Central memory CD4-positive, alpha-beta T cell (primary cell): Measurements from ENCODE around the gene PAK5.
"Not testable (repeated sequence)": the region's sequence is repeated elsewhere in the genome, so short reads cannot be mapped to it uniquely, and the experiment has no call there.

ENCODE experiments used
- DNase-seq: peaks from one replicate; pipeline ENCODE4 v3.0.0; 2022

Gene PAK5

GRCh38 chr20:9677100-9677623, 161.7 kb downstream of the PAK5 start:
- no peak for DNase-seq

- no peak for DNase-seq
Observed at GRCh38 chr20:9672981-9673380, 165.9 kb downstream of the PAK5 start.

GRCh38 chr20:9672027-9672426, 166.8 kb downstream of the PAK5 start:
- no peak for DNase-seq

GRCh38 chr20:9668381-9668780, 170.5 kb downstream of the PAK5 start:
- no peak for DNase-seq

GRCh38 chr20:9663423-9663822, 175.5 kb downstream of the PAK5 start:
- no peak for DNase-seq

GRCh38 chr20:9660236-9660868, 178.5 kb downstream of the PAK5 start:
- DNase-seq, result no peak

GRCh38 chr20:9647741-9648140, 191.1 kb downstream of the PAK5 start:
- DNase-seq, result no peak

GRCh38 chr20:9646375-9646774, 192.5 kb downstream of the PAK5 start:
- no peak for DNase-seq

GRCh38 chr20:9642882-9643281, 196.0 kb downstream of the PAK5 start:
- no peak for DNase-seq

GRCh38 chr20:9641499-9642000, 197.3 kb downstream of the PAK5 start:
- DNase-seq, result not testable (repeated sequence)

- no peak for DNase-seq
Observed at GRCh38 chr20:9637889-9638288, 201.0 kb downstream of the PAK5 start.

GRCh38 chr20:9635750-9636149, 203.1 kb downstream of the PAK5 start:
- DNase-seq, result no peak

- DNase-seq, result no peak
Observed at GRCh38 chr20:9634327-9634726, 204.5 kb downstream of the PAK5 start.

GRCh38 chr20:9632991-9633390, 205.9 kb downstream of the PAK5 start:
- DNase-seq, result no peak

- DNase-seq, result no peak
Observed at GRCh38 chr20:9632265-9632664, 206.6 kb downstream of the PAK5 start.

- no peak for DNase-seq
Observed at GRCh38 chr20:9630554-9630953, 208.3 kb downstream of the PAK5 start.

- no peak for DNase-seq
Observed at GRCh38 chr20:9629831-9630230, 209.0 kb downstream of the PAK5 start.

GRCh38 chr20:9628589-9628988, 210.3 kb downstream of the PAK5 start:
- no peak for DNase-seq

GRCh38 chr20:9628141-9628540, 210.7 kb downstream of the PAK5 start:
- DNase-seq, result no peak

GRCh38 chr20:9627219-9627618, 211.7 kb downstream of the PAK5 start:
- no peak for DNase-seq

- DNase-seq, result no peak
Observed at GRCh38 chr20:9626357-9626756, 212.5 kb downstream of the PAK5 start.

GRCh38 chr20:9617940-9618339, 220.9 kb downstream of the PAK5 start:
- DNase-seq, result no peak

GRCh38 chr20:9616833-9617461, 221.9 kb downstream of the PAK5 start:
- peak; percentile 3 for DNase-seq

GRCh38 chr20:9616455-9616805, 222.4 kb downstream of the PAK5 start:
- DNase-seq, result no peak
